B cell (primary cell): Measurements from ENCODE around the gene RAB17. TPM values are rescaled to one million over a fixed set of nuclear protein-coding genes. Genes with fewer than 3 reads are reported as not detected.

Experiments used
- ATAC-seq: fragments of 200-7000 bp; cut with Tn5 transposase; one replicate; pipeline ENCODE4 v1.10.0; 2021; ENCODE audit warnings: low read depth, mild to moderate bottlenecking, moderate number of reproducible peaks, moderate library complexity
- CTCF ChIA-PET: fragments of 350-600 bp; sonication (Branson Sonifier 250); formaldehyde crosslinking; loops from one replicate; lab custom pipeline; 2021; ENCODE audit warnings: antibody characterized with exemption, inconsistent platforms; lab: Charles Lee
- POLR2A ChIA-PET: fragments of 350-600 bp; sonication (Branson Sonifier 250); formaldehyde crosslinking; loops from one replicate; lab custom pipeline; 2021; ENCODE audit warnings: antibody characterized with exemption; lab: Charles Lee
- DNase-seq: peaks from one replicate; pipeline ENCODE4 v3.0.0; 2013
- H2AFZ ChIP-seq: 2 replicates; pipeline ENCODE4 v1.6.1; 2012; ENCODE audit warnings: mild to moderate bottlenecking, low read depth, low read length; ENCODE audit not compliant: insufficient read depth, poor library complexity, severe bottlenecking
- H3K27ac ChIP-seq, 2 donors: 1 replicate in 1 of 2; 2 replicates in 1 of 2; pipeline ENCODE4 v1.5.1; 2012 to 2013; ENCODE audit warnings: low read length in 2 of 2, mild to moderate bottlenecking in 2 of 2, moderate library complexity in 1 of 2
- H3K27me3 ChIP-seq, 4 experiments: fragments of 200-600 bp in 1 of 4; sonication (generic) in 1 of 4; replicated peaks in 1 of 4; 1 replicate in 2 of 4; 2 replicates in 2 of 4; pipeline versions ENCODE4 v1.6.1 to v1.7.0; 2013 to 2016; ENCODE audit warnings: low read length in 3 of 4, mild to moderate bottlenecking in 2 of 4, mixed read lengths in 1 of 4, moderate library complexity in 1 of 4; ENCODE audit not compliant: insufficient read depth in 4 of 4, control insufficient read depth in 3 of 4; ENCODE audit errors: control extremely low read depth in 1 of 4
- H3K36me3 ChIP-seq, 2 experiments: replicated peaks in 1 of 2; 1 replicate in 1 of 2; 2 replicates in 1 of 2; pipeline versions ENCODE4 v1.6.1 to v1.7.1; 2013; ENCODE audit warnings: low read length in 1 of 2; ENCODE audit not compliant: insufficient read depth in 2 of 2, control insufficient read depth in 1 of 2; ENCODE audit errors: control extremely low read depth in 1 of 2, extremely low read depth in 1 of 2
- H3K4me1 ChIP-seq, 2 donors: fragments of 200-600 bp in 1 of 2; sonication (generic) in 1 of 2; 1 replicate in 1 of 2; 2 replicates in 1 of 2; pipeline versions ENCODE4 v1.5.1 to v1.6.1; 2013 to 2017; ENCODE audit warnings: low read length in 2 of 2; ENCODE audit not compliant: control insufficient read depth in 2 of 2, insufficient read depth in 2 of 2
- H3K4me2 ChIP-seq: replicated peaks from 2 replicates; pipeline ENCODE3; 2012; ENCODE audit warnings: mild to moderate bottlenecking, low read depth, low read length; ENCODE audit not compliant: poor library complexity, severe bottlenecking
- H3K4me3 ChIP-seq, 5 experiments: fragments of 200-600 bp in 1 of 5; sonication (generic) in 1 of 5; 1 replicate in 3 of 5; 2 replicates in 2 of 5; pipeline versions ENCODE4 v1.5.1 to v1.7.0; 2011 to 2016; ENCODE audit warnings: low read length in 4 of 5, mild to moderate bottlenecking in 4 of 5, low read depth in 2 of 5, control low read depth in 1 of 5, moderate library complexity in 1 of 5; ENCODE audit not compliant: insufficient read depth in 1 of 5; ENCODE audit errors: control extremely low read depth in 1 of 5, extremely low read depth in 1 of 5
- H3K79me2 ChIP-seq: fragments of 200-600 bp; sonication (generic); one replicate; pipeline ENCODE4 v1.6.0; 2016; ENCODE audit warnings: low read length; ENCODE audit not compliant: control insufficient read depth, insufficient read depth
- H3K9ac ChIP-seq: fragments of 200-600 bp; sonication (generic); 2 replicates; pipeline ENCODE4 v1.6.1; 2017; ENCODE audit warnings: mild to moderate bottlenecking, low read length, moderate library complexity
- H3K9me3 ChIP-seq, 3 donors: one replicate each; pipeline versions ENCODE4 v1.6.1 to v1.7.1; 2013; ENCODE audit warnings: low read length in 2 of 3; ENCODE audit not compliant: control insufficient read depth in 2 of 3, insufficient read depth in 1 of 3; ENCODE audit errors: control extremely low read depth in 1 of 3
- H4K20me1 ChIP-seq: 2 replicates; pipeline ENCODE4 v1.6.0; 2012; ENCODE audit warnings: mild to moderate bottlenecking, low read length; ENCODE audit not compliant: insufficient read depth, control insufficient read depth, poor library complexity, severe bottlenecking
- H3K27ac Mint-ChIP-seq: one replicate; pipeline ENCODE4 v1.8.0; 2021; ENCODE audit warnings: mixed read lengths
- H3K27me3 Mint-ChIP-seq: one replicate; pipeline ENCODE4 v1.8.0; 2021; ENCODE audit warnings: mixed read lengths
- H3K4me1 Mint-ChIP-seq: one replicate; pipeline ENCODE4 v1.8.0; 2021; ENCODE audit warnings: mixed read lengths
- H3K4me3 Mint-ChIP-seq: one replicate; pipeline ENCODE4 v1.8.0; 2021; ENCODE audit warnings: mixed read lengths
- H3K9me3 Mint-ChIP-seq: one replicate; pipeline ENCODE4 v1.8.0; 2022; ENCODE audit warnings: mixed read lengths; ENCODE audit not compliant: insufficient read depth
- EZH2 ChIP-seq: IDR thresholded peaks from 2 replicates; pipeline ENCODE4 v1.6.1; 2012; ENCODE audit warnings: borderline replicate concordance, low read depth, mild to moderate bottlenecking, moderate library complexity, low read length; ENCODE audit not compliant: insufficient read depth, poor library complexity, severe bottlenecking
- WGBS: methylation state at CpG from one replicate; pipeline ENCODE4 v1.1.5; 2013; ENCODE audit warnings: missing lambda C conversion rate; ENCODE audit not compliant: insufficient coverage; 5-methylcytosine and 5-hydroxymethylcytosine counted together
- intact Hi-C: fragments of 100-400 bp; cut with micrococcal nuclease; formaldehyde crosslinking; loops from one replicate; pipeline ENCODE4 v1.10.0; 2022
- polyA plus RNA-seq: library from polyadenylated mRNA; depleted of rRNA; stranded (reverse); fragments of >200 nt; gene quantifications from 2 replicates; pipeline ENCODE4 v1.2.3, GENCODE V29; 2012
- total RNA-seq, 2 donors: library from RNA; stranded (reverse); fragments of 120-200 nt in 1 of 2; gene quantifications; 1 replicate in 1 of 2; 2 replicates in 1 of 2; pipeline versions ENCODE4 v1.2.3 to v1.2.4, GENCODE V29; 2013 to 2022
- TF ChIP-seq, protein P1 (sequence below): fragments of 200-600 bp; IDR thresholded peaks from one replicate; pipeline ENCODE4 v1.8.0; 2022; ENCODE audit warnings: antibody characterized with exemption, mild to moderate bottlenecking

RAB17 gene
- total and polyA plus RNA-seq, 2 donors (not counting 1 experiment from before 2014, with no cell fraction given) = not detected

DNA sequence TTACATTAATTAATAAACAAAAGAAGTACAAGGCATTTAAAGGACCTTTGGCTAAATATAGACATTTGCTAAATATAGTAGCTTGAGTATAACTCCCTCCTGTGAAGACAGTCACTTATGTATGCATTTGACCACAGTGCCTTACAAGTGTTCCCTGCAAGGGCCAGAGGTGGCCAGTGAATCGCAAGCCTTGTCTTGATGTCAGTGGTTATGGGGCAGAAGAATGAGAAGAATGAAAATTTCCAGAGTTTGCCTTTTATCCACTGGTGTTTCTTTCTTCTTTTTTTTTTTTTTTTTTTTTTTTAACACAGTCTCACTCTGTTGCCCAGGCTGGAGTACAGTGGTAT is 38.6 kb upstream of the RAB17 start:
- Mint-ChIP-seq H3K4me1 (peaks cover 24% of the 10 kb centered on the region), H3K27me3 (peaks cover 35% of the 10 kb centered on the region), H3K4me3 (no peak overlapping the region), H3K27ac (no peak overlapping the region), H3K9me3 (no peaks in the 10 kb centered on the region)
- no CpG with 5 or more reads among the region's 1 CpG for WGBS
- H2AFZ ChIP-seq = no peak overlapping the region
- peaks cover 0 to 27% (median 14%) of the 10 kb centered on the region in 4 experiments for H3K27me3 ChIP-seq
- peaks cover 10 to 18% of the 10 kb centered on the region in 2 donors for H3K4me1 ChIP-seq
- no peaks in the 10 kb centered on the region for H3K79me2 ChIP-seq
- no peak for DNase-seq
- no peaks in the 10 kb centered on the region for H3K9me3 ChIP-seq
- H3K4me2 ChIP-seq = no peak overlapping the region
- ATAC-seq = no peak
- H3K27ac ChIP-seq = no peak overlapping the region
- no peak for TF ChIP-seq EZH2
- TF ChIP-seq, protein P1, sequence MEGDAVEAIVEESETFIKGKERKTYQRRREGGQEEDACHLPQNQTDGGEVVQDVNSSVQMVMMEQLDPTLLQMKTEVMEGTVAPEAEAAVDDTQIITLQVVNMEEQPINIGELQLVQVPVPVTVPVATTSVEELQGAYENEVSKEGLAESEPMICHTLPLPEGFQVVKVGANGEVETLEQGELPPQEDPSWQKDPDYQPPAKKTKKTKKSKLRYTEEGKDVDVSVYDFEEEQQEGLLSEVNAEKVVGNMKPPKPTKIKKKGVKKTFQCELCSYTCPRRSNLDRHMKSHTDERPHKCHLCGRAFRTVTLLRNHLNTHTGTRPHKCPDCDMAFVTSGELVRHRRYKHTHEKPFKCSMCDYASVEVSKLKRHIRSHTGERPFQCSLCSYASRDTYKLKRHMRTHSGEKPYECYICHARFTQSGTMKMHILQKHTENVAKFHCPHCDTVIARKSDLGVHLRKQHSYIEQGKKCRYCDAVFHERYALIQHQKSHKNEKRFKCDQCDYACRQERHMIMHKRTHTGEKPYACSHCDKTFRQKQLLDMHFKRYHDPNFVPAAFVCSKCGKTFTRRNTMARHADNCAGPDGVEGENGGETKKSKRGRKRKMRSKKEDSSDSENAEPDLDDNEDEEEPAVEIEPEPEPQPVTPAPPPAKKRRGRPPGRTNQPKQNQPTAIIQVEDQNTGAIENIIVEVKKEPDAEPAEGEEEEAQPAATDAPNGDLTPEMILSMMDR = no peak
- no peaks in the 10 kb centered on the region for H3K36me3 ChIP-seq
- no peak overlapping the region for H3K9ac ChIP-seq
- H4K20me1 ChIP-seq = no peaks in the 10 kb centered on the region
- H3K4me3 ChIP-seq = no peak overlapping the region
- intact Hi-C loops = loop anchor here (5.0 kb wide), 1 partner anchor 63 kb away; no protein-coding TSS in a partner anchor
- ChIA-PET CTCF (interaction anchor here (2.3 kb wide), 1 partner anchor 116 kb away, joined by 8 read pairs; no protein-coding TSS in a partner anchor), POLR2A (interaction anchor here (0.7 kb wide), 1 partner anchor 390 kb away, joined by 3 read pairs; no protein-coding TSS in a partner anchor)
